Suprapubic skin (tissue), 4 donors: ENCODE measurements around the gene FYN.

ENCODE experiments used
- EP300 ChIP-seq: sonication (generic); formaldehyde crosslinking; IDR thresholded peaks from one replicate; pipeline ENCODE4 v1.6.1; 2017; ENCODE audit warnings: antibody characterized with exemption
- POLR2A ChIP-seq, 2 donors: fragments of 450-650 bp; IDR thresholded peaks; one replicate each; pipeline ENCODE4 v1.6.1; 2017; ENCODE audit warnings: antibody characterized with exemption in 2 of 2, mild to moderate bottlenecking in 2 of 2, moderate library complexity in 2 of 2
- POLR2AphosphoS5 ChIP-seq, 3 donors: sonication (generic); formaldehyde crosslinking; IDR thresholded peaks; one replicate each; pipeline ENCODE4 v1.6.1; 2017; ENCODE audit warnings: antibody characterized with exemption in 3 of 3

GRCh38 chr6:111835807-111836206, 37.4 kb downstream of the FYN start:
- TF ChIP-seq EP300 (no peak), POLR2AphosphoS5 (IDR thresholded peaks at IDR 0.05) (no peak), POLR2A (IDR thresholded peaks at IDR 0.05) (no peak)
